ENCODE data around the gene DGKQ.

GRCh38 chr4:996997-997374 lies 23.6 kb upstream of the DGKQ start:
- no peak for TF ChIP-seq CTCF (IDR thresholded peaks at IDR 0.05; ENCODE audit: insufficient read depth, low read length)
- TF ChIP-seq, protein P1, sequence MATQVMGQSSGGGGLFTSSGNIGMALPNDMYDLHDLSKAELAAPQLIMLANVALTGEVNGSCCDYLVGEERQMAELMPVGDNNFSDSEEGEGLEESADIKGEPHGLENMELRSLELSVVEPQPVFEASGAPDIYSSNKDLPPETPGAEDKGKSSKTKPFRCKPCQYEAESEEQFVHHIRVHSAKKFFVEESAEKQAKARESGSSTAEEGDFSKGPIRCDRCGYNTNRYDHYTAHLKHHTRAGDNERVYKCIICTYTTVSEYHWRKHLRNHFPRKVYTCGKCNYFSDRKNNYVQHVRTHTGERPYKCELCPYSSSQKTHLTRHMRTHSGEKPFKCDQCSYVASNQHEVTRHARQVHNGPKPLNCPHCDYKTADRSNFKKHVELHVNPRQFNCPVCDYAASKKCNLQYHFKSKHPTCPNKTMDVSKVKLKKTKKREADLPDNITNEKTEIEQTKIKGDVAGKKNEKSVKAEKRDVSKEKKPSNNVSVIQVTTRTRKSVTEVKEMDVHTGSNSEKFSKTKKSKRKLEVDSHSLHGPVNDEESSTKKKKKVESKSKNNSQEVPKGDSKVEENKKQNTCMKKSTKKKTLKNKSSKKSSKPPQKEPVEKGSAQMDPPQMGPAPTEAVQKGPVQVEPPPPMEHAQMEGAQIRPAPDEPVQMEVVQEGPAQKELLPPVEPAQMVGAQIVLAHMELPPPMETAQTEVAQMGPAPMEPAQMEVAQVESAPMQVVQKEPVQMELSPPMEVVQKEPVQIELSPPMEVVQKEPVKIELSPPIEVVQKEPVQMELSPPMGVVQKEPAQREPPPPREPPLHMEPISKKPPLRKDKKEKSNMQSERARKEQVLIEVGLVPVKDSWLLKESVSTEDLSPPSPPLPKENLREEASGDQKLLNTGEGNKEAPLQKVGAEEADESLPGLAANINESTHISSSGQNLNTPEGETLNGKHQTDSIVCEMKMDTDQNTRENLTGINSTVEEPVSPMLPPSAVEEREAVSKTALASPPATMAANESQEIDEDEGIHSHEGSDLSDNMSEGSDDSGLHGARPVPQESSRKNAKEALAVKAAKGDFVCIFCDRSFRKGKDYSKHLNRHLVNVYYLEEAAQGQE (IDR thresholded peaks at IDR 0.05; ENCODE audit: insufficient replicate concordance, low read depth), result no peak
- no peak for TF ChIP-seq POLR2AphosphoS5 (IDR thresholded peaks at IDR 0.05; ENCODE audit: low read depth)
- TF ChIP-seq SPI1 (IDR thresholded peaks at IDR 0.05; ENCODE audit: borderline replicate concordance, low read depth), result no peak

All from HL-60 (cell line).